B cell (primary cell): ENCODE data around the gene ADORA2B.

ENCODE experiments used
- EZH2 ChIP-seq: IDR thresholded peaks from 2 replicates; pipeline ENCODE4 v1.6.1; 2012; ENCODE audit warnings: borderline replicate concordance, low read depth, mild to moderate bottlenecking, moderate library complexity, low read length; ENCODE audit not compliant: insufficient read depth, poor library complexity, severe bottlenecking
- TF ChIP-seq, protein P1 (sequence below): fragments of 200-600 bp; IDR thresholded peaks from one replicate; pipeline ENCODE4 v1.8.0; 2022; ENCODE audit warnings: antibody characterized with exemption, mild to moderate bottlenecking

DNA sequence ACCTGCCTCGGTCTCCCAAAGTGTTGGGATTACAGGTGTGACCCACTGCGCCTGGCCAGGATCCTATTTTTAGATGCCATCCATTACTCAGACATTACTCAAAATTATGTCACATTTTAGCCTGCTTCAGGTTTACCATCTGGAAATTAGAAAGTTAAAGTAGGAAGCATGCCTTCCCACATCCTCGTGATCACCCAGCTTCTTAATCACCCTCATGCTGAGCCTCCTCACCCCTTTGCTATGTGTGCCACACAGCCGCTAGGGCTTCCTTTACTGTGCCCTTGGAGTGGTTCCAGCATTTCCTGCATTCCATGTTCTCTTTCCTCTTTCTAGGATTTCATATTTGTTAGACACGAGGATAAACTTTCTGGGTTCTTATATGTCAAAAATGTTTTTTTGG, 9.3 kb downstream of the ADORA2B start:
- TF ChIP-seq, protein P1, sequence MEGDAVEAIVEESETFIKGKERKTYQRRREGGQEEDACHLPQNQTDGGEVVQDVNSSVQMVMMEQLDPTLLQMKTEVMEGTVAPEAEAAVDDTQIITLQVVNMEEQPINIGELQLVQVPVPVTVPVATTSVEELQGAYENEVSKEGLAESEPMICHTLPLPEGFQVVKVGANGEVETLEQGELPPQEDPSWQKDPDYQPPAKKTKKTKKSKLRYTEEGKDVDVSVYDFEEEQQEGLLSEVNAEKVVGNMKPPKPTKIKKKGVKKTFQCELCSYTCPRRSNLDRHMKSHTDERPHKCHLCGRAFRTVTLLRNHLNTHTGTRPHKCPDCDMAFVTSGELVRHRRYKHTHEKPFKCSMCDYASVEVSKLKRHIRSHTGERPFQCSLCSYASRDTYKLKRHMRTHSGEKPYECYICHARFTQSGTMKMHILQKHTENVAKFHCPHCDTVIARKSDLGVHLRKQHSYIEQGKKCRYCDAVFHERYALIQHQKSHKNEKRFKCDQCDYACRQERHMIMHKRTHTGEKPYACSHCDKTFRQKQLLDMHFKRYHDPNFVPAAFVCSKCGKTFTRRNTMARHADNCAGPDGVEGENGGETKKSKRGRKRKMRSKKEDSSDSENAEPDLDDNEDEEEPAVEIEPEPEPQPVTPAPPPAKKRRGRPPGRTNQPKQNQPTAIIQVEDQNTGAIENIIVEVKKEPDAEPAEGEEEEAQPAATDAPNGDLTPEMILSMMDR = no peak
- no peak for TF ChIP-seq EZH2
